GM18951 (cell line): ENCODE results near the gene SPRY2.
A peak's percentile ranks its signal among the peaks of the same experiment; 100 is the strongest.

Source experiments
- POLR2A ChIP-seq: IDR thresholded peaks from 4 replicates; pipeline ENCODE4 v1.6.1; 2011; ENCODE audit warnings: mild to moderate bottlenecking; ENCODE audit not compliant: insufficient read length, insufficient read depth; ENCODE audit errors: extremely low read depth
- in situ Hi-C: fragments of 300-500 bp; cut with MboI; formaldehyde crosslinking; loops from one replicate; pipeline ENCODE4 v1.12.0; 2022; ENCODE audit warnings: low sequenced_read_pairs, mixed read lengths, inconsistent platforms; ENCODE audit not compliant: unreplicated experiment

SPRY2 gene

GRCh38 chr13:80341101-80341755 is at the start of gene SPRY2:
TSS of gene SPRY2 (minus strand) at chr13:80341126. CDS start at chr13:80337705, 3,421 bp downstream.
- peak; percentile 61 for TF ChIP-seq POLR2A
- in situ Hi-C loops, result no loop called here

- TF ChIP-seq POLR2A, result no peak
Measured at GRCh38 chr13:80390338-80390737, 49.4 kb upstream of the SPRY2 start.

GRCh38 chr13:80389073-80390038 is 48.4 kb upstream of the SPRY2 start:
- in situ Hi-C loops, result no loop called here
- TF ChIP-seq POLR2A, result no peak

More at GRCh38 chr13:80390338-80390737, 49.4 kb upstream of the SPRY2 start:
- in situ Hi-C loops, result no loop called here

- TF ChIP-seq POLR2A, result no peak
Measured at GRCh38 chr13:80388506-80388905, 47.6 kb upstream of the SPRY2 start.

GRCh38 chr13:80386592-80386991 is 45.7 kb upstream of the SPRY2 start:
- no peak for TF ChIP-seq POLR2A
- in situ Hi-C loops, result no loop called here

More at GRCh38 chr13:80388506-80388905, 47.6 kb upstream of the SPRY2 start:
- in situ Hi-C loops, result no loop called here

- in situ Hi-C loops, result no loop called here
- no peak for TF ChIP-seq POLR2A
Measured at GRCh38 chr13:80386002-80386401, 45.1 kb upstream of the SPRY2 start.

- in situ Hi-C loops, result no loop called here
- no peak for TF ChIP-seq POLR2A
Measured at GRCh38 chr13:80382576-80382975, 41.6 kb upstream of the SPRY2 start.

GRCh38 chr13:80379245-80379644 is 38.3 kb upstream of the SPRY2 start:
- in situ Hi-C loops, result no loop called here
- no peak for TF ChIP-seq POLR2A

- in situ Hi-C loops, result no loop called here
- TF ChIP-seq POLR2A, result no peak
Measured at GRCh38 chr13:80376554-80376953, 35.6 kb upstream of the SPRY2 start.

- in situ Hi-C loops, result no loop called here
- no peak for TF ChIP-seq POLR2A
Measured at GRCh38 chr13:80374901-80375300, 34.0 kb upstream of the SPRY2 start.

GRCh38 chr13:80374444-80374843 is 33.5 kb upstream of the SPRY2 start:
- no peak for TF ChIP-seq POLR2A
- in situ Hi-C loops, result no loop called here

- no peak for TF ChIP-seq POLR2A
- in situ Hi-C loops, result no loop called here
Measured at GRCh38 chr13:80371840-80372509, 31.0 kb upstream of the SPRY2 start.

- no peak for TF ChIP-seq POLR2A
- in situ Hi-C loops, result no loop called here
Measured at GRCh38 chr13:80367473-80367872, 26.5 kb upstream of the SPRY2 start.
